K562 (cell line): ENCODE results near the gene ZFYVE28. TPM values are rescaled to one million over a fixed set of nuclear protein-coding genes. Genes with fewer than 3 reads are reported as not detected.

ENCODE experiments used
- ATAC-seq: fragments of 200-7000 bp; cut with Tn5 transposase; 3 replicates; pipeline ENCODE4 v1.9.1; 2020; ENCODE audit warnings: moderate library complexity
- BruUV-seq: library from RNA; stranded (reverse); fragments of 400-500 nt; replicated peaks from 2 replicates; lab custom pipeline; 2021; lab: Mats Ljungman, UMichigan
- CTCF ChIA-PET: fragments of 300-600 bp; formaldehyde crosslinking; extraction: SDS; loops from one replicate; lab custom pipeline; 2021; ENCODE audit warnings: low intra/inter-chr PET ratio; lab: Yijun Ruan, JAX
- POLR2A ChIA-PET: fragments of 300-600, 350-650 bp; sonication (Branson Sonifier 250); formaldehyde crosslinking; extraction: SDS; loops from one replicate; lab custom pipeline; 2021; ENCODE audit warnings: antibody characterized with exemption, inconsistent platforms; lab: Yijun Ruan, JAX
- DNase-seq, 4 experiments: peaks; one replicate each; pipeline versions ENCODE4 v3.0.0 to v3.0.0-alpha.2; 2011 to 2018; ENCODE audit warnings: low spot score in 3 of 4, mixed read lengths in 3 of 4; ENCODE audit errors: extremely low read depth in 1 of 4
- FAIRE-seq: peaks from 2 replicates; lab custom pipeline; 2011; peaks lifted over from hg19 to GRCh38; lab: Jason Lieb, UNC
- H2AFZ ChIP-seq: 2 replicates; pipeline ENCODE4 v1.6.0; 2011; ENCODE audit warnings: low read depth, low read length, control low read depth, inconsistent platforms
- H3K27ac ChIP-seq: fragments of 200-600 bp; 3 replicates; pipeline ENCODE4 v1.8.0; 2011; ENCODE audit warnings: low read depth, mild to moderate bottlenecking, control low read depth, inconsistent platforms, low read length, moderate library complexity, mixed read lengths; ENCODE audit errors: extremely low read depth
- H3K27me3 ChIP-seq, 2 experiments: fragments of 300-600 bp in 1 of 2; 2 replicates in 1 of 2; 3 replicates in 1 of 2; pipeline versions ENCODE4 v1.6.0 to v1.8.0; 2011; ENCODE audit warnings: inconsistent platforms in 2 of 2, low read length in 2 of 2, mild to moderate bottlenecking in 1 of 2, mixed read lengths in 1 of 2, moderate library complexity in 1 of 2; ENCODE audit not compliant: control insufficient read depth in 2 of 2, insufficient read depth in 2 of 2
- H3K36me3 ChIP-seq: fragments of 300-600 bp; 3 replicates; pipeline ENCODE4 v1.8.0; 2011; ENCODE audit warnings: mild to moderate bottlenecking, low read length, inconsistent platforms; ENCODE audit not compliant: control insufficient read depth, insufficient read depth
- H3K4me1 ChIP-seq, 2 experiments: fragments of 200-600 bp in 1 of 2; replicated peaks in 1 of 2; 2 replicates in 1 of 2; 3 replicates in 1 of 2; pipeline versions ENCODE4 v1.5.1 to v1.8.0; 2011; ENCODE audit warnings: inconsistent platforms in 2 of 2, low read length in 2 of 2, mild to moderate bottlenecking in 1 of 2, mixed read lengths in 1 of 2, moderate library complexity in 1 of 2; ENCODE audit not compliant: control insufficient read depth in 2 of 2, insufficient read depth in 2 of 2
- H3K4me2 ChIP-seq: 2 replicates; pipeline ENCODE4 v1.6.1; 2011; ENCODE audit warnings: low read length, control low read depth, inconsistent platforms, mixed read lengths; ENCODE audit not compliant: insufficient read depth
- H3K4me3 ChIP-seq: fragments of 200-600 bp; sonication (generic), shearing (Covaris generic); 2 replicates; pipeline ENCODE4 v1.5.1; 2016; ENCODE audit warnings: control low read depth, inconsistent platforms
- H3K79me2 ChIP-seq: fragments of 200-600 bp; 3 replicates; pipeline ENCODE4 v1.8.0; 2011; ENCODE audit warnings: low read length, inconsistent platforms; ENCODE audit not compliant: control insufficient read depth, insufficient read depth
- H3K9ac ChIP-seq, 2 experiments: 2 replicates each; pipeline versions ENCODE4 v1.6.0 to v1.6.1; 2011; ENCODE audit warnings: low read depth in 2 of 2, low read length in 2 of 2, control low read depth in 1 of 2, inconsistent platforms in 1 of 2, mild to moderate bottlenecking in 1 of 2, mixed read lengths in 1 of 2; ENCODE audit not compliant: insufficient read depth in 1 of 2
- H3K9me1 ChIP-seq: one replicate; pipeline ENCODE4 v1.6.0; 2011; ENCODE audit warnings: inconsistent platforms, mild to moderate bottlenecking, low read length, moderate library complexity; ENCODE audit not compliant: control insufficient read depth, insufficient read depth
- H3K9me3 ChIP-seq: replicated peaks from 2 replicates; pipeline ENCODE4 v1.5.1; 2011; ENCODE audit warnings: low read depth, low read length, inconsistent platforms; ENCODE audit not compliant: control insufficient read depth, insufficient read depth
- H4K20me1 ChIP-seq: replicated peaks from 2 replicates; pipeline ENCODE4 v1.6.1; 2011; ENCODE audit warnings: low read length, inconsistent platforms, mixed read lengths; ENCODE audit not compliant: control insufficient read depth, insufficient read depth
- EHMT2 ChIP-seq: fragments of 450-650 bp; IDR thresholded peaks from 2 replicates; pipeline ENCODE4 v1.6.1; 2018; ENCODE audit warnings: antibody characterized with exemption
- NFIX ChIP-seq: fragments of 250-450 bp; sonication (Bioruptor Pico); IDR thresholded peaks from 2 replicates; pipeline ENCODE4 v1.4.0; 2020; ENCODE audit warnings: low read depth, mild to moderate bottlenecking, moderate library complexity
- PTBP1 ChIP-seq: fragments of 200-400 bp; formaldehyde crosslinking; IDR thresholded peaks from 2 replicates; pipeline ENCODE4 v1.6.1; 2017; ENCODE audit warnings: low read depth, low read length
- WGBS: fragments of 100-300 bp; shearing (Covaris generic); methylation state at CpG from one replicate; pipeline ENCODE4 v1.1.6; 2016; ENCODE audit warnings: low coverage, mixed read lengths; ENCODE audit not compliant: insufficient coverage; ENCODE audit errors: missing lambda C conversion rate; 5-methylcytosine and 5-hydroxymethylcytosine counted together
- in situ Hi-C: fragments of 300-500 bp; cut with MboI; formaldehyde crosslinking; loops from 4 replicates; pipeline ENCODE4 v1.15.0; 2018; ENCODE audit warnings: inconsistent platforms, mixed read lengths
- intact Hi-C: fragments of 100-400 bp; cut with micrococcal nuclease; formaldehyde crosslinking; loops from 2 replicates; pipeline ENCODE4 v1.14.2; 2022
- polyA plus RNA-seq, 8 experiments: library from polyadenylated mRNA; depleted of rRNA in 4 of 8; stranded (reverse) in 5 of 8; unstranded in 3 of 8; fragments of >200 nt; fragmentation: Nextera tagmentation in 2 of 8; fragmentation: Illumina TruSeq in 1 of 8; extraction: Ambion mirVana in 2 of 8; extraction: Trizol in 1 of 8; gene quantifications; 2 replicates each; pipeline versions ENCODE4 v1.2.1 to v1.2.3, GENCODE V29; 2011 to 2014; ENCODE audit warnings: inconsistent platforms in 1 of 8, missing spikeins in 1 of 8
- total RNA-seq, 7 experiments: library from RNA; depleted of rRNA in 6 of 7; stranded (reverse); fragments of >200 nt in 6 of 7; fragmentation: Illumina TruSeq in 2 of 7; extraction: Trizol in 2 of 7; gene quantifications; 2 replicates each; pipeline versions ENCODE4 v1.2.1 to v1.2.3, GENCODE V29; 2011 to 2021; ENCODE audit warnings: low replicate concordance in 1 of 7
- TF ChIP-seq, protein P1 (sequence below): fragments of 450-650 bp; IDR thresholded peaks from 2 replicates; pipeline ENCODE4 v1.6.1; 2017; ENCODE audit warnings: antibody characterized with exemption
- TF ChIP-seq, protein P2 (sequence below): fragments of 450-650 bp; formaldehyde crosslinking; conservative IDR thresholded peaks from 2 replicates; pipeline ENCODE4 v1.4.0; 2022; ENCODE audit warnings: mild to moderate bottlenecking, missing genetic modification characterization

Gene ZFYVE28
- total and polyA plus RNA-seq, 9 of the 15 experiments (the other 6 are each of a cell fraction or from before 2014, with no cell fraction given), result 1.3 to 24.8 (median 8.9) TPM

DNA sequence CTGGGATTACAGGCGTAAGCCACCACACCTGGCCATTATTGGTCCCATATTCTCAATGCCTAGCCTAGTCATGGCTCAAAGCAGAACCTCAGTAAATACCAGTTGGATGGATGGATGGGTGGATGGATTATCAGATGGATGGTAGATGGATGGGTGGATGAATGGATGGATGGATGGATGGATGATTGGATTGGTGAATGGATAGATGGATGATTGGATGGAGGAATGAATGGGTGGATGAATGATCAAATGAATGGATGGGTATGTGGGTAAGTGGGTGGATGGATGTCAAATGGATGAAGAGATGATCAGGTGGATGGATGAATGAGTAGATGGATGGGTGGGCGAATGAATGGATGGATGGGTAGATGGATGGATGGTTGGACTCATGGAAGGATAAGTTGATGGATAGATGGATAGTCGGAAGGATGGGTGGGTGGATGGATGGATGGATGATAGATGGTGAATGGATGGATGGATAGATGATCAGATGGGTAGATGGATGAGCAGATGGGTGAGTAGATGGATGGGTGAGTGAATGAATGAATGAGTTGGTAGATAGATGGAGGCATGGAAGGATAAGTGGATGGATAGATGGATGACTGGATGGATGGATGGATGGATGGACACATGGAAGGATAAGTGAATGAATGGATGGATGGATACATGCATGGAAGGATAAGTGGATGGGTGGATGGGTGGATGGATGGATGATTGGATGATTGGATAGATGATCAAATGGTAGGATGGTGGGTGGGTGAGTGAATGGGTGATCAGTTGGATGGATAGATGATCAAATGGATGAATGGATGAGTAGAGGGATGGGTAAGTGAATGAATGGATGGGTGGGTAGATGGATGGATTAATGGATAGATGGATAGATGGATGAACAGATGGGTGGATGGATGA lies 28.5 kb upstream of the ZFYVE28 start:
- DNase-seq, result no peak
- no peak overlapping the region for H3K4me2 ChIP-seq
- TF ChIP-seq PTBP1, result no peak
- TF ChIP-seq EHMT2, result peak; percentile 58; the same call in 1 of the 2 replicates
- TF ChIP-seq NFIX, result no peak
- TF ChIP-seq, protein P1, sequence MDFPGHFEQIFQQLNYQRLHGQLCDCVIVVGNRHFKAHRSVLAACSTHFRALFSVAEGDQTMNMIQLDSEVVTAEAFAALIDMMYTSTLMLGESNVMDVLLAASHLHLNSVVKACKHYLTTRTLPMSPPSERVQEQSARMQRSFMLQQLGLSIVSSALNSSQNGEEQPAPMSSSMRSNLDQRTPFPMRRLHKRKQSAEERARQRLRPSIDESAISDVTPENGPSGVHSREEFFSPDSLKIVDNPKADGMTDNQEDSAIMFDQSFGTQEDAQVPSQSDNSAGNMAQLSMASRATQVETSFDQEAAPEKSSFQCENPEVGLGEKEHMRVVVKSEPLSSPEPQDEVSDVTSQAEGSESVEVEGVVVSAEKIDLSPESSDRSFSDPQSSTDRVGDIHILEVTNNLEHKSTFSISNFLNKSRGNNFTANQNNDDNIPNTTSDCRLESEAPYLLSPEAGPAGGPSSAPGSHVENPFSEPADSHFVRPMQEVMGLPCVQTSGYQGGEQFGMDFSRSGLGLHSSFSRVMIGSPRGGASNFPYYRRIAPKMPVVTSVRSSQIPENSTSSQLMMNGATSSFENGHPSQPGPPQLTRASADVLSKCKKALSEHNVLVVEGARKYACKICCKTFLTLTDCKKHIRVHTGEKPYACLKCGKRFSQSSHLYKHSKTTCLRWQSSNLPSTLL, result 0 out of 2 replicates have a peak, but pooled peaks have one; percentile 11
- TF ChIP-seq, protein P2, sequence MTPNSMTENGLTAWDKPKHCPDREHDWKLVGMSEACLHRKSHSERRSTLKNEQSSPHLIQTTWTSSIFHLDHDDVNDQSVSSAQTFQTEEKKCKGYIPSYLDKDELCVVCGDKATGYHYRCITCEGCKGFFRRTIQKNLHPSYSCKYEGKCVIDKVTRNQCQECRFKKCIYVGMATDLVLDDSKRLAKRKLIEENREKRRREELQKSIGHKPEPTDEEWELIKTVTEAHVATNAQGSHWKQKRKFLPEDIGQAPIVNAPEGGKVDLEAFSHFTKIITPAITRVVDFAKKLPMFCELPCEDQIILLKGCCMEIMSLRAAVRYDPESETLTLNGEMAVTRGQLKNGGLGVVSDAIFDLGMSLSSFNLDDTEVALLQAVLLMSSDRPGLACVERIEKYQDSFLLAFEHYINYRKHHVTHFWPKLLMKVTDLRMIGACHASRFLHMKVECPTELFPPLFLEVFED (CRISPR knock-in tag), result 0 out of 2 replicates have a peak, but pooled peaks have one; percentile 24
- TF ChIP-seq, all 486 proteins: peak for 3
- ChIA-PET CTCF (no interaction called here), POLR2A (no interaction called here)
- Histone ChIP-seq H3K4me1 (peaks cover 0 to 46% of the 10 kb centered on the region in 2 experiments; a peak in 3 of 5 replicates), H3K4me3 (no peak overlapping the region), H2AFZ (no peak overlapping the region), H3K9me1 (no peaks in the 10 kb centered on the region), H3K27ac (no peak overlapping the region), H3K36me3 (no peaks in the 10 kb centered on the region), H3K27me3 (peaks cover 20 to 41% of the 10 kb centered on the region in 2 experiments; a peak in 4 of 5 replicates), H3K9ac (no peak overlapping the region), H4K20me1 (peaks cover 8% of the 10 kb centered on the region; the same call in 1 of the 2 replicates), H3K79me2 (no peaks in the 10 kb centered on the region), H3K9me3 (no peaks in the 10 kb centered on the region)
- in situ Hi-C loops (loop anchor here (10.0 kb wide), 1 partner anchor 222 kb away; no protein-coding TSS in a partner anchor), intact Hi-C loops (no loop called here)
- ATAC-seq (no peak), FAIRE-seq (no peak)
- WGBS, result 0% methylated on average over 3 of the region's 3 CpGs
- no TSS peak for BruUV-seq
